DND-41 (cell line): ENCODE measurements around the gene SUMF2.
"Not testable (repeated sequence)": the region's sequence is repeated elsewhere in the genome, so short reads cannot be mapped to it uniquely, and the experiment has no call there.

Experiments
- ATAC-seq: fragments of 200-7000 bp; cut with Tn5 transposase; 3 replicates; pipeline ENCODE4 v1.9.1; 2021; ENCODE audit warnings: low read depth; ENCODE audit not compliant: insufficient read depth
- DNase-seq: peaks from one replicate; pipeline ENCODE4 v3.0.0-alpha.2; 2020
- H2AFZ ChIP-seq: 2 replicates; pipeline ENCODE4 v1.6.0; 2012; ENCODE audit warnings: low read depth, low read length
- H3K27ac ChIP-seq: 2 replicates; pipeline ENCODE4 v1.5.1; 2012; ENCODE audit warnings: low read length, inconsistent platforms
- H3K27me3 ChIP-seq: fragments of 200-600 bp; sonication (generic); 2 replicates; pipeline ENCODE4 v1.6.0; 2012; ENCODE audit warnings: low read length, mild to moderate bottlenecking, inconsistent platforms; ENCODE audit not compliant: insufficient read depth, poor library complexity
- H3K36me3 ChIP-seq: 2 replicates; pipeline ENCODE4 v1.5.1; 2012; ENCODE audit warnings: low read length, inconsistent platforms; ENCODE audit not compliant: insufficient read depth
- H3K4me1 ChIP-seq: 2 replicates; pipeline ENCODE4 v1.5.1; 2012; ENCODE audit warnings: mild to moderate bottlenecking, low read length; ENCODE audit not compliant: insufficient read depth
- H3K4me2 ChIP-seq: 2 replicates; pipeline ENCODE4 v1.6.0; 2012; ENCODE audit warnings: mild to moderate bottlenecking, moderate library complexity, low read length, inconsistent platforms; ENCODE audit not compliant: insufficient read depth
- H3K4me3 ChIP-seq, 2 experiments: fragments of 200-600 bp in 1 of 2; shearing (Covaris generic) in 1 of 2; 2 replicates each; pipeline ENCODE4 v1.5.1; 2012 to 2016; ENCODE audit warnings: inconsistent platforms in 2 of 2, low read length in 2 of 2, mild to moderate bottlenecking in 2 of 2, low read depth in 1 of 2, moderate library complexity in 1 of 2
- H3K79me2 ChIP-seq: 2 replicates; pipeline ENCODE4 v1.6.0; 2012; ENCODE audit warnings: low read length, inconsistent platforms; ENCODE audit not compliant: insufficient read depth
- H3K9ac ChIP-seq: 2 replicates; pipeline ENCODE4 v1.6.0; 2012; ENCODE audit warnings: low read depth, mild to moderate bottlenecking, inconsistent platforms, low read length, moderate library complexity
- H3K9me3 ChIP-seq: 2 replicates; pipeline ENCODE4 v1.5.1; 2012; ENCODE audit warnings: low read length, moderate library complexity, mild to moderate bottlenecking, inconsistent platforms; ENCODE audit not compliant: insufficient read depth, severe bottlenecking
- H4K20me1 ChIP-seq: 2 replicates; pipeline ENCODE4 v1.6.0; 2012; ENCODE audit warnings: low read length; ENCODE audit not compliant: insufficient read depth
- CTCF ChIP-seq: IDR thresholded peaks from 2 replicates; pipeline ENCODE4 v1.5.1; 2012; ENCODE audit warnings: borderline replicate concordance, low read length, moderate library complexity, mild to moderate bottlenecking; ENCODE audit not compliant: poor library complexity, severe bottlenecking; ENCODE audit errors: extremely low read depth
- EZH2 ChIP-seq: IDR thresholded peaks from 3 replicates; pipeline ENCODE4 v1.6.1; 2012; ENCODE audit warnings: borderline replicate concordance, low read depth, mild to moderate bottlenecking, moderate library complexity, low read length, inconsistent platforms; ENCODE audit not compliant: severe bottlenecking

Gene SUMF2

DNA sequence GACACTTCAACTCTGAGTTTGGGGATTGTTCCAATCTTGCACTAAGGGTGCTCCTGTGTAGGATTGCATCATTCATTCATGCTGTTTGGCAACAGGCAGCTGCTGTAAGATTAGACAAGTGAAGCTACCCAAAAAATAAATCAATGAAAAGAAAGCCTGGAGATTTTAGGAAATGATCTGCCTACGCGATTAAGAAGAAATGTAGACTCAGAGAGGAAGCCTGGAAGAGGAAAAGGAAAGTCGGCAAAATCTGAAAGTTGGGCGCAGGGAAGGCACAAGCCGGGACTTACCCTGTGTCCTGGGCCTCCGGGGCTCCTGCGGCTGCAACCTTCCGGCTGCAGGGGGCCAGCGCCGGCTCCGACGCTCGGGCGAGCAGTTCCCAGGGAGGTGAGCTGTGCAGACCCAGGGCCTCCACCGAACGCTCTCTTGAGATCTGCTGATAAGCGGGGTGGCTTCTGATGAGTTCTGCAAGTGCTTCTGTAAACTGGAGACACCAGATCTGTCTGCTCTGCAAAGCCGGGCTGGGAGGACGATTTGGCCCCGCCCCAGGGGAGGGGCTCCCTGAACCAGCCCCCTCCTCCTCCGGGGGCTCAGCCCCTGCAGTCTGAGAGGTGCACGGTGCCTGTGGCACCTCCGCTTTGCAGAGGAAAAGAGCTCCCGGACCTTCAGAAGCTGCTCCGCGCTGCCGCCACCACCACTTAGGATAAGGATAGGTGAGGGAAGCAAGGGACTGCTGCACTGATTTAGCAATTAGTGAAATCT, 30.2 kb upstream of the SUMF2 start:
- H3K4me3 ChIP-seq: peak overlapping the region; percentile 58 to 62
- H3K27ac ChIP-seq: peak overlapping the region; percentile 82
- H3K27me3 ChIP-seq: no peaks in the 10 kb centered on the region
- no peaks in the 10 kb centered on the region for H4K20me1 ChIP-seq
- peaks cover 33% of the 10 kb centered on the region for H3K79me2 ChIP-seq
- peak overlapping the region; percentile 71 for H3K4me2 ChIP-seq
- H3K4me1 ChIP-seq: peaks cover 32% of the 10 kb centered on the region
- H2AFZ ChIP-seq: peak overlapping the region; percentile 67
- peaks cover 30% of the 10 kb centered on the region for H3K36me3 ChIP-seq
- H3K9ac ChIP-seq: peak overlapping the region; percentile 64
- ATAC-seq: peak; percentile 96
- peak; percentile 44 for TF ChIP-seq CTCF
- no peak for TF ChIP-seq EZH2
- H3K9me3 ChIP-seq: no peaks in the 10 kb centered on the region
- DNase-seq: peak; percentile 95

DNA sequence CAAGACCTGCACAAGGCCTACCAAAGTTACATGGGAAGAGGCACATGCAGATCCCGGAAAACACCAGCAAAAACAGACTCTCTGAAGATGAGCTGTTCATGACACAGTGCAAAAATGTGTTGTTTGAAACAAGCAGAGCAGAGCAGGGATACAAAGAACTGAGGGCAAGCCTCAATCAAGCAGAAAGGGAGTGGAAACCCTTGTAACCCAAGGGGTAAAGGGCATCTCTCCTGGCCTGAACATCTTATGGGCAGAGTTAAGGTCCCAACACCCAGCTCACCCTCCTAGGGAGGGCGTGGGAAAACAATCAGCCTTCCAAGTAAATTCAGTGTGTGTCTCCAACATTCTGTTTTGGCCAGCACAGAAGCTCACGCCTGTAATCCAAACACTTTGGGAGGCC, 23.4 kb upstream of the SUMF2 start:
- Histone ChIP-seq H3K27me3 (no peaks in the 10 kb centered on the region), H3K79me2 (peaks cover 11% of the 10 kb centered on the region; the same call in 1 of the 2 replicates), H3K9ac (no peak overlapping the region), H2AFZ (no peak overlapping the region), H3K4me2 (no peak overlapping the region), H3K4me3 (no peak overlapping the region), H3K9me3 (no peaks in the 10 kb centered on the region), H3K36me3 (peaks cover 26% of the 10 kb centered on the region), H4K20me1 (no peaks in the 10 kb centered on the region), H3K27ac (no peak overlapping the region), H3K4me1 (peaks cover under 1% of the 10 kb centered on the region; the same call in 1 of the 2 replicates)
- TF ChIP-seq CTCF (no peak), EZH2 (no peak)
- ATAC-seq (no peak), DNase-seq (no peak)

- Histone ChIP-seq H3K36me3 (peaks cover 16% of the 10 kb centered on the region), H3K79me2 (peaks cover 45% of the 10 kb centered on the region), H3K4me1 (peaks cover 13% of the 10 kb centered on the region)
- H3K9me3 ChIP-seq, H3K4me2 ChIP-seq, H3K27me3 ChIP-seq, H3K27ac ChIP-seq, H3K9ac ChIP-seq, H3K4me3 ChIP-seq, H2AFZ ChIP-seq, DNase-seq, H4K20me1 ChIP-seq, ATAC-seq: not testable (repeated sequence)
These were observed 18.3 kb upstream of the SUMF2 start for GRCh38 chr7:56045758-56046157.

GRCh38 chr7:56046721-56047445, 17.2 kb upstream of the SUMF2 start:
- Histone ChIP-seq H4K20me1 (no peaks in the 10 kb centered on the region; the same call in 1 of the 2 replicates), H2AFZ (no peak overlapping the region), H3K4me2 (no peak overlapping the region), H3K4me1 (peaks cover 13% of the 10 kb centered on the region), H3K27ac (no peak overlapping the region), H3K36me3 (peaks cover 11% of the 10 kb centered on the region), H3K9me3 (no peaks in the 10 kb centered on the region), H3K4me3 (no peak overlapping the region), H3K27me3 (no peaks in the 10 kb centered on the region), H3K79me2 (peaks cover 54% of the 10 kb centered on the region), H3K9ac (no peak overlapping the region)
- ATAC-seq (no peak), DNase-seq (no peak)
- no peak for TF ChIP-seq CTCF

DNA sequence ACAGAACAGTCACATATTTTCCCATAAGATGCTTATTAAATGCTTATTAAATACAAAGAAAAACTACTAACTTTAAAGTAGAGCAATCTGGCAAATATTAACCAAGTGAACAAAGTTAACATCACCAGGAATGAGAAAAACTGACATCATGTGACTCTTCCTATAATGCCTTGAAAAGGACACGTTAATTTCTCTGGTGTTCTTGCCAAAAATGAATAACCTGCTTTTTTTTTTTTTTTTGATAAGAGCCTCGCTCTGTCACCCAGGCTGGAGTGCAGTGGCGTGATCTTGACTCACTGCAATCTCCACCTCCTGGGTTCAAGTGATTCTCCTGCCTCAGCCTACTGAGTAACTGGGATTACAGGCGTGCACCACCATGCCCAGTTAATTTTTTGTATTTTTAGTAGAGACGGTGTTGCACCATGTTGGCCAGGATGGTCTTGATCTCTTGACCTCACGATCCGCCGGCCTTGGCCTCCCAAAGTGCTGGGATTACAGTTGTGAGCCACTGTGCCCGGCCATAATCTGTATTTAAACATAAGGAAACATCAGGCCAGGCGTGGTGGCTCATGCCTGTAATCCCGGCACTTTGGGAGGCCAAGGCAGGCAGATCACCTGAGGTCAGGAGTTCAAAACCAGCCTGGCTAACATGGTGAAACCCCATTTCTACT, 16.5 kb upstream of the SUMF2 start:
- not testable (repeated sequence) for H3K4me2 ChIP-seq, H4K20me1 ChIP-seq, H3K27me3 ChIP-seq, ATAC-seq, H3K27ac ChIP-seq, DNase-seq, H3K9ac ChIP-seq, H3K4me3 ChIP-seq, H3K9me3 ChIP-seq, H2AFZ ChIP-seq
- peaks cover 61% of the 10 kb centered on the region for H3K79me2 ChIP-seq
- H3K36me3 ChIP-seq: peaks cover 13% of the 10 kb centered on the region
- H3K4me1 ChIP-seq: peaks cover 17% of the 10 kb centered on the region
